Dedifferentiated amniotic fluid mesenchymal stem cell (primary cell): ENCODE measurements around the gene CHIA.
"Not testable (repeated sequence)": the region's sequence is repeated elsewhere in the genome, so short reads cannot be mapped to it uniquely, and the experiment has no call there.

Source experiments
- DNase-seq: peaks from one replicate; pipeline ENCODE4 v3.0.0-alpha.2; 2016; ENCODE audit errors: extremely low spot score

CHIA gene

DNA sequence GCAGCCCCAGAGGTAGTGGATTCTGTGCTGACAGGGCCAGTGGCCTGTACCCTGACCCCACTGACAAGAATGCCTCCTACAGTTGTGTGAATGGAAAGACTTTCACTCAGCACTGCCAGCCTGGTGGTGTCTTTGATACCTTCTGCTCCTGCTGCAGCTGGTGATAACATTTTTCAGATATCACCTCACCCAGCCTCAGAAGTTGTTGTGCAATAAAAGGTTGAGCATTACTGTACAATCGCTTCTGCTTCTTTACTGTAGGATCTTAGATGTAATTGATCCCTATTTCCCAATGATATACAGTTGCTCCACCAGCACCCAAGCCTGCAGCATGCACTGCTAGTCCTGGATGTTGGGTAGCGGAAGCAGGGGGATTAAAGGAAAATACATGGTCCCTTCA lies 4.8 kb upstream of the CHIA start:
- DNase-seq: no peak

DNA sequence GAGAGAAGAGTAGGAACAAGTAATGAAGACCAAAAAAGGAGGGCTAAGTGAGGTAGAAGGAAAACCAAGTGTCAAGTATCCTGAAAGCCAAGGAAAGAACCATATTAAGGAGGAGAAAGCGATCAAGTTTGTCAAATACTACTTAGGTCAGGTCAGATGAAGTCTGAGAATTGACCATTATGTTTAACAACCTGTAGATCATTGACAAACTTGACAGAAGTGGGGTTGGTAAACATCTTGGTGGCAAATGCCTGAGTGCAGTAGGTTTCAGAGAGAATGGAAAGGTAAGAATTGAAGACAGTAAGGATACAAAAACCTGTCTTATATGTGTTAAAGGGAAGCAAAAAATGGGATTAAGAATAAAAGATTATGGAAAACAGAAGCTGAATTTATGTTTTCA lies 3.7 kb upstream of the CHIA start:
- DNase-seq: no peak

DNA sequence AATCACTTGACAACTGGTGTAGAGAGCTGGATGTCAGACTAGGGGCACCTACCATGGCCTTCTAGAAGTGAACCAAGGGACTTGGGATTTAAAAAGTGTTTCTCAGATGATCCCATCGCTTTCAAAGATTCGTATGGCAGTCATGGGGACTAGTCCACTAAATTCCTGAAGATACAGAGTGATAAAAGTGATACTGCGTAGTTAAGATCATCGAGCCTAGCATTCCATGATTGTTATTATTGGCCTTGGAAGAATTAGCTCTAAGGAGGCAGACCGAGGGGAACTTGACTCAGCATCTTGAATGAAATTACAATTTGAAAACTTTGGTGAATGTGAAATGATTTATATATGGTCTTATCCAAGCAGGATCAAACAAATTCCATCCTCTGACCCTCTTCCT lies 1.3 kb upstream of the CHIA start:
- DNase-seq: no peak

DNA sequence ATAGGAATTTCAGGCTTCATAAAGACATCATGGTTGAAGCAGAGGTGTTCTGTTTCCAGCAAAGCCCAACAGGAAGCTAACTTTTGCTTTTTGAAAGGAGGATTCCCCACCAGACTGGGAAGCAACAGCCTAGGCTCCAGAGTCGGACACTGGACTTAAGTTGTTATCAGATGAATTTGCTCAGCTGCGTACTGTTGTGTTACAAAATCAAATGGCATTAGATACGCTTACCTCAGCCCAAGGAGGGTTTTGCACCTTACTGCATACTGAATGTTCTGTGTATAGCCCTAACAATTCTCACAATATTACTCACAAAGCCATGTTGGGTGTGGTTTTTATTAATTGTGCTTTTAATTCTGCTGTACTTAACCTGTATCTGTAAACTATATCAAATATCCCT lies 547 bp upstream of the CHIA start:
- no peak for DNase-seq

DNA sequence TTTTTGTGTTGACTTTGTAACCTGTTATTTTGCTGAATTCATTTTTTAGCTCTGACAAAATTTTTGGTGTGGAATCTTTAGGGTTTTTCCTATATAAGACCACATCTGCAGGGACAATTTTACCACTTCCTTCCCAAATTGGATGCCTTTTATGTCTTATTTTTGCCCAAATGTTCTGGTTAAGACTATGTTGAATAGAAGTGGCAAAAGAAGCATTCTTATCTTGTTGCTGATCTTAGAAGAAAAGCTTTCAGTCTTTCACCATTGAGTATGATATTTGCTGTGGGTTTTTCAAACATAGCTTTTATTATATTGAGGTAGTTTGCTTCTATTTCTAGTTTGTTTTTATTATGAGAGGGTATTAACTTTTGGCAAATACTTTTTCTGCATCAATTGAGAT lies 3.7 kb downstream of the CHIA start:
- no peak for DNase-seq

DNA sequence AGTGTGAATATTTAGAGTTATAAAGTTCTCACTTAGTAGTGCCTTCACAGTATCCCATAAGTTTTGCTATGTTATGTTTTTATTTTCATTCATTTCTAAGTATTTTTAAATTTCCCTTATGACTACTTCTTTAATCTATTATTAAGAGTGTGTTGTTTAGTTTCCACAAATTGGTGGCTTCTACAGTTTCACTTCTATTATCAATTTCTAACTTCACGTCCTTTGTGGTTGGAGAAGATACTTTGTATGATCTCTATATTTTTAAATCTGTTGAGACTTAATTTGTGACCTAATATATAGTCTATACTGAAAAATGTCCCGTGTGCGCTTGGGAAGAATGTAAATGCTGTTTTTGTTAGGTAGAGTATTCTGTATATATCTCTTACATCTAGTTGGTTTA lies 11.7 kb downstream of the CHIA start:
- DNase-seq: no peak

DNA sequence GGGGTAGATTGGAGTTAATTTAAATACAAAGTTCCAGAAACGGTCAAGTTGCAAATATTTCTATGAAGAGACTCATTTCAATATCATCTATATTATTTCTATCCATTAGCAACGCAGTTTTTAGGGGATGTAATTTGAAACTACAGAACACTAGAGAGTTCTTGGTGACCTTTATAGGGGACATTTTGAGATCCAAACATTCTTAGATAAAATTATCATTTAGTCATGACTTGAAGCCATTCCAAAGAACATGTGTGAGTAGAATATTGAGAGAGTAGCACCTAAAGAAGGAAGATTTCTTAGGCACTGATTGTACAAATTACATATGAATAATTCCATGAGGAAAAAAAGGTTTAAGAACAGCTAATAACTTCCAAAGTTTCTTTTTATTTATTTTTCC lies 19.0 kb downstream of the CHIA start:
- no peak for DNase-seq

DNA sequence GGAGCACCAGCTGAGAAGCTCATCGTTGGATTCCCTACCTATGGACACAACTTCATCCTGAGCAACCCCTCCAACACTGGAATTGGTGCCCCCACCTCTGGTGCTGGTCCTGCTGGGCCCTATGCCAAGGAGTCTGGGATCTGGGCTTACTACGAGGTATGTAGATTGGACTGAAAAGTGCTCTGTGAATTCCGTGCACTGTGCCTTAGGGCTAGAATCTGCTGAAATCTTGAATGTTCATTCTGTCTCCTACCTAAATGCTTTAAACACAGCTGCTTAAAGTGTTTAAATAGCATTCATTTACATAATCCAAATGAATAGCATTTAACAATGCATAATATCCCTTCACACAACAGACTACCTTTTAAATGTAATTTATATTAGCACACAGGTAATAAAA lies 27.9 kb downstream of the CHIA start:
- no peak for DNase-seq

DNA sequence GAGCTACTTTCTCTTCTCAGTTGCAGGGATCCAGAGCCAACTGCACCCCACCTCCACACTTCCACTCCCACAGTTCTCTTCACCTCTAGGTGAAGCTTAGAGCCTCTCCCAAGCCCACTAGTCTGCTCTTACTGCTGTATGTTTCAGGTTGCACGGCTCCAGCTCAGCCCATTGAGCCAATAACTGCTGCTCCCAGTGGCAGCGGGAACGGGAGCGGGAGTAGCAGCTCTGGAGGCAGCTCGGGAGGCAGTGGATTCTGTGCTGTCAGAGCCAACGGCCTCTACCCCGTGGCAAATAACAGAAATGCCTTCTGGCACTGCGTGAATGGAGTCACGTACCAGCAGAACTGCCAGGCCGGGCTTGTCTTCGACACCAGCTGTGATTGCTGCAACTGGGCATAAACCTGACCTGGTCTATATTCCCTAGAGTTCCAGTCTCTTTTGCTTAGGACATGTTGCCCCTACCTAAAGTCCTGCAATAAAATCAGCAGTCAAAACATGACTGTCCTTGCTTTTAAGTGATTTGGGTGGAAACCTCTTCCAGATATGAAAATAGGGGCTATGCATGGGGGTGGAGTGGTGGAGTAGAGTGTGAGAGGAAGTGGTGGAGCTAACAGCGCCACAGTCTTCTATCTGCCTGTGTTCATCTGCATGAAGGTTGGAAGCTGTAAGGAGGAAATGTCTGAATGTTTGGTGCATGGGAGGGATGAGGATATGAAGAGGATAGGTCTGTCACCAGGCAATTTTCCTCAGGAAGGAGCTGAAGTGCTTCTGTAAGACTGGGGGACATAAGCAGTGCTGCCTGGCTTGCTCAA lies 29.6 kb downstream of the CHIA start:
- DNase-seq: no peak

DNA sequence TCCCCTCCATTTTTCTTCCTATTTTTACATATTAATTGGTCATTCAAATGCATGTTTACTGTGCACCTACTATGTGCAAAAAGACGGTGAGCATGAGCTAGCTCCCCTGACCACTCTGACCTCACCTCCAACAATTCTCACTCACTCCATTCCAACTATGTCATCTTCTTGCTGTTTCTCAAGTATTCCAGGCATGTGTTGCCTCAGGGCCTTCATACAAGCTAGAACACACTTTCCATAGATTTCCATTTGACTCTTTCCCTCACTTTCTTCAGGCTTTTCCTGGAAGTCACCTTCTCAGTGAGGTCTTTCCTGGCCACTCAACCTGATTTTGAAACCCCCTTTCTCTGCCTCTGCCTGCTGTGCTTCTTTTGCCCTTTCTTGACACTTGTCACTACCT lies 32.6 kb downstream of the CHIA start:
- DNase-seq: no peak

DNA sequence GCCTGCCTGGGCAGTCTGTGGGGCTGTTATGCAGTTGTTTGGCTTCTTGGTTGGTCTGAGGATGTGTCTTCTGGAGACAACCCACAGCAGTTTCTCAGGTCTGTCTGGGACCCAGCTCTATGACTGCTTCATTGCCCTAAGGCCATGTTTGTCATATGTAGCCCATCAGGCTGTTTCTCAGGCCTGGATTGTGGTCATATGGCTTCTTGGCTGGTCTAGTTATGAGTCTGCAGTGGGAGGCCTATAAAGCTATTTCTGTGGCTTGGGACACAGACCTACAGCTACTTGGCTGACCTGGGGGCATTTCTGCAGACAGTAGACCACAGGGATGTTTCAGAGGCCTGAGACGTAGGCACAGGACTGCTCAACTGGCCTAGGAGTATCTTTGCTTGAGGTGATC lies 41.5 kb downstream of the CHIA start:
- DNase-seq: no peak

DNA sequence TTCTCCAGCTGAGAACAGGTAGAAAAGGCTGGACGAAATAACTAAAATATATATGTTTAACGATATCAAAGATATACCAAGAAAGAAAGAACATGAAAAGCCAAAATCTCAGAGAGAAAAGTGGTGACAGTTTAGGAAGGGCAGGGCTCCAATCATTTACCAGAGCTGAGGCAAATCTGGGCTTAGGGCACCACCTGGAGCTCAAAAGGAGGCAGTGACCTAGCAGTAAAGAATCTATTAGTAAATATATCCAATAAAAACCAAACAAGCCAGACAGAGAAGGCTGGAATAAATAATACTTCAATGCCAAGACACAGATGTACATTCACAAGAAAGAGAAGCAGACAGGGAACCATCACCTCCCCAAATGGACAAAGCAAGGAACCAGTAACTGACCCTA lies 43.5 kb downstream of the CHIA start:
- no peak for DNase-seq

DNA sequence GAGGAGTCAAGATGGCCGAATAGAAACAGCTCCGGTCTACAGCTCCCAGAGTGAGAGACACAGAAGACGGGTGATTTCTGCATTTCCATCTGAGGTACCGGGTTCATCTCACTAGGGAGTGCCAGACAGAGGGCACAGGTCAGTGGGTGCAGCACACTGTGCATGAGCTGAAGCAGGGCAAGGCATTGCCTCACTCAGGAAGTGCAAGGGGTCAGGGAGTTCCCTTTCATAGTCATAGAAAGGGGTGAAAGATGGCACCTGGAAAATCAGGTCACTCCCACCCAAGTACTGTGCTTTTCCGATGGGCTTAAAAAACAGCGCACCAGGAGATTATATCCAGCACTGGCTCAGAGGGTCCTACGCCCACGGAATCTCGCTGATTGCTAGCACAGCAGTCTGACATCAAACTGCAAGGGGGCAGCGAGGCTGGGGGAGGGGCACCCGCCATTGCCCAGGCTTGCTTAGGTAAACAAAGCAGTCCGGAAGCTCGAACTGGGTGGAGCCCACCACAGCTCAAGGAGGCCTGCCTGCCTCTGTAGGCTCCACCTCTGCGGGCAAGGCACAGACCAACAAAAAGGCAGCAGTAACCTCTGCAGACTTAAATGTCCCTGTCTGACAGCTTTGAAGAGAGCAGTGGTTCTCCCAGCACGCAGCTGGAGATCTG lies 44.7 kb downstream of the CHIA start:
- DNase-seq: not testable (repeated sequence)

DNA sequence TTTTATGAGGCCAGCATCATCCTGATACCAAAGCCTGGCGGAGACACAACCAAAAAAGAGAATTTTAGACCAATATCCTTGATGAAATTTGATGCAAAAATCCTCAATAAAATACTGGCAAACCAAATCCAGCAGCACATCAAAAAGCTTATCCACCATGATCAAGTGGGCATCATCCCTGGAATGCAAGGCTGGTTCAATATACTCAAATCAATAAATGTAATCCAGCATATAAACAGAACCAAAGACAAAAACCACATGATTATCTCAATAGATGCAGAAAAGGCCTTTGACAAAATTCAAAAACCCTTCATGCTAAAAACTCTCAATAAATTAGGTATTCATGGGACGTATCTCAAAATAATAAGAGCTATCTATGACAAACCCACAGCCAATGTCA lies 48.2 kb downstream of the CHIA start:
- not testable (repeated sequence) for DNase-seq

DNA sequence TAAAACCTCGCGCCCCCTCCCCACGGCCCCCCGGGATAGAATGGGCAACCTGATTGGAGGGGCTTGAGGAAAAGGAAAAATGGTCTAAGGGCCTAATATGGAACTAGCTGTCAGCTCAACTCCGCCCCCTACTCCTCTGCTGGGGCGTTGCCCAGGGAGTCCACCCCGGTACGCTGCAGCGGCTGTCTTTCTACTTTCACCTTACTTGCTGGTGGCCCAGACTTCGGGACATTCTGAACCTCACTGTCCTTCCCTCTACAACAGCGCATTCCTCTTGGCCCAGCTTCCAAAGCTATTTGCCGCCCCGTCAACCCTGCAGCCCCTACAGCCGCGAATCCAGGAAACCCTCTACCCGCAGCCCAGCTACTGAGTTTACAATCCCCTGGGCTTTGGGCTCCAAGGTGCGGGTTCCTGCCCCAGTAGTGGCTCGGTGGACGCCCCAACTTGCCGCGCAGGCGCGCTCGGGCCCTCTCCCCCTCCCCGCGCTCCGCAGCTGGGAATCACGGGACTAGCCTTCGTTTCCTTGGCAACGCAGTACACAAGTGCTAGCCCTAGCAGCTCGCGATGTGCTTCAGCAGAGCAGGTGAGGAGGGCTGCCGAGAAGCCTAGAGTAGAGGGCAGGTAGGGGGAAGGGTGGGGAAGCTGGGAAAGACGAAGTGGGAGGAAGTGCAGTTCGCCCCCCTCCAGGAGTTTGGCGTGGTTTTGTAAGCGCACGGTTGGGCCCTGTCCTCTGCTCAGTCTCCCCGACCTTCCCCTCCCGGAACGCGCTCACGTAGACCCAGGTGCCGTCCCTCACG lies 55.6 kb downstream of the CHIA start:
- DNase-seq: peak; percentile 69

DNA sequence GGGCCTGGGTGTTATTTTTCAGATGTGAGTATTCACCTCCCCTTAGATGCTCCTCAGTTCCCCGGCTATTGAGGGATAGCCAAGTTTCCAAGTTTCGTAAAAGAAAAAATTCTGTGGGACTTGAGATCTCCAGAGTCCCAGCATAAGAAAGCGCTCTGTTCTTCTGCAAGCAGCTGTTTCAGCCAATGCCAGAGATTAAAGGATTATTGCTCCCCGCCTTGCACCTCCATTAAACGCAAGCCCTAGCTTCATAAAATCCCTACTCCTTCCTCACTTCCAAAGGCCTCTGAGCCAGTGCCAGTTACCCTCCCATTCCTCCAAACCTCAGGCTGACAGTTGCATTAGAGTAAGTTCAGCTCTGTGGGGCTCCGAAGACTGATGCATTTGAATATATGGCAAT lies 56.4 kb downstream of the CHIA start:
- DNase-seq: no peak

DNA sequence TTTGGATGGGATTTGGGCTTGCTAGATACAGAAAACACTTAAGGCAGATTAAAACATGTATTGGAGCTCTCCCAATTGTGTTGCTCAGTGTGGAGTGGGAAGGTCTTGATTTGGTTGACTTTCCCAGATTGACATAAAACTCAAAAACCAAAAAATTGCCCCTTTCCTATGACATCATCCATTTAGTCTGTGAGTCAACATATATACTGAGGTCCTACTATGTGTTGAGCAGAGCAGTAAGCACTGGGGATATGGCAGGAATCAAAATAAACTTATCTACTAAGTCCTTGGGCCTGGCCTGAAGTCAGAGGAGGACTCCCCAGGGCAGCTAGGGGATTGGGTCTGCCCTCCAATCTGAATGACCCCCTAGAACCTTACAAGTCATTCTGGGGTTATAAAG lies 61.0 kb downstream of the CHIA start:
- DNase-seq: no peak

DNA sequence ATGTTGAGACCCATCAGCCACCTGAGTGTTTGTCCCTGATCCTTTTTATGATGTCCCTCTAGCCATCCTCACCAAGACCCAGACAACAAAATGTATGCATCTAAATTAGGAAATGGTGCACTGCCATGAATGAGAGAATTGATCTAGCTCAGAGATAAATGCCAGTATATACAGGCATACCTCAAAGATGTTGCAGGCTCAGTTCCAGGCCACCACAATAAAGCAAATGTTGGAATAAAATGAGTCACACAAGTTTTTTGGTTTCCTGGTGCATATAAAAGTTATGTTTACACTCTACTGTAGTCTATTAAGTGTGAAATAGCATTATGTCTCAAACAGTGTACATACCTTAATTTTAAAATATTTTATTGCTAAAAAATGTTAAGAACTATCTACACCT lies 63.9 kb downstream of the CHIA start:
- DNase-seq: no peak

DNA sequence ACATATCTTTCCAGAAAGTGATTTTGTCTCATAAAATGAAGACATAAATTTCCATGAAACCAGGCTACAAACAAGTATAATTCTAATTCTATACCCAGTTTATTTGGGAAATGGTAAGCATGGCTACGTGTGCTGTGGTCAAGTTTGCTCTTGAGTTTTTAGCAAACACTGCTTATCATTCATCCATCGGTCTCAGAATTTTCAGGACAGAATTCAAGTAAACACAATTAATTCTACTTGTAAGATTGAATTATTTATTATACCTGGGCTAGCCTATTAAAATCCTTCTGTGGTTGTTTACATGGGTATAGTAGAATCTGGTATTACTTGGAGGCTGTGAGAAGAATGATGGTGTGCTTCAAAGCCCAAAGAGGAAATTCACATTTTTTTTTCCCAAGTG lies 68.3 kb downstream of the CHIA start:
- no peak for DNase-seq

DNA sequence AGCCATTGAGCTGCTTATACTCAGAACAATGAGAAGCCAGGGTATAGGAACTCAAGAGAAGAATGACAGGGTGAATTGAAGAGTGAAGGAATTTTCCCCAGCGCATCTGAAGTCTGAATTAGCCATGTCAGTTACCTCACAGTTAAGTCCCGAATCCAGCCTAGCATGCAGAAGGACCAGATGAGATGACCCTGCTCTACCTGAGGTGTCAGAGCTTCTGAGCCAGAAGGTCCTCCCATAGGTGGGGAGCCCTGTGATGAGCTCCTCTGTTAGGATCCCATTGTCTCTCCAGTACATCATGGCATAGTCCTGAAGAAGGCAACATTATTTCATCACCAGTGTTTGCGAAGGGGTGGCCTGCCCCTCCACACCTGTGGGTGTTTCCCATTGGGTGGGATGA lies 68.7 kb downstream of the CHIA start:
- DNase-seq: no peak

DNA sequence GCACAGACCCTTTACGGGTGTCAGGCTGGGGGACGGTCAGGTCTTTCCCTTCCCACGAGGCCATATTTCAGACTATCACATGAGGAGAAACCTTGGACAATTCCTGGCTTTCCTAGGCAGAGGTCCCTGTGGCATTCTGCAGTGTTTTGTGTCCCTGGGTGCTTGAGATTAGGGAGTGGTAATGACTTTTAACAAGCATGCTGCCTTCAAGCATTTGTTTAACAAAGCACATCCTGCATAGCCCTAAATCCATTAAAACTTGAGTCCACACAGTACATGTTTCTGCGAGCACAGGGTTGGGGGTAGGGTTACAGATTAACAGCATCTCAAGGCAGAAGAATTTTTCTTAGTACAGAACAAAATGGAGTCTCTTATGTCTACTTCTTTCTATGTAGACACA lies 69.6 kb downstream of the CHIA start:
- DNase-seq: not testable (repeated sequence)

DNA sequence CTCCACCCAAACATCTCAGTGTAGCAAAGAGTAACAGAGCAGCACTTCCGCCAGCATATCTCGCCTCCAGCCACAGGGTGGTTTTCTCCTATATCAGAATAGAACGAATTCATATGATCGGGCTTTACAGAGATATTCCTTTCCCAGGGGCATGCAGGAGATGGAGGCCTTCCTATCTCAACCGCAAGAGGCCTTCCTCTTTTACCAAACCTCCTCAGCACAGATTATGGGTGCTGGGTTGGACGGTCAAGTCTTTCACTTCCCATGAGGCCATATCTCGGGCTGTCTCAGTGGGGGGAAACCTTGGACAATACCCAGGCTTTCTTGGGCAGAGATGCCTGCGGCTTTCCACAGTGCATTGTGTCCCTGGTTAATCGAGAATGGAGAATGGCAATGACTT lies 71.1 kb downstream of the CHIA start:
- DNase-seq: no peak

DNA sequence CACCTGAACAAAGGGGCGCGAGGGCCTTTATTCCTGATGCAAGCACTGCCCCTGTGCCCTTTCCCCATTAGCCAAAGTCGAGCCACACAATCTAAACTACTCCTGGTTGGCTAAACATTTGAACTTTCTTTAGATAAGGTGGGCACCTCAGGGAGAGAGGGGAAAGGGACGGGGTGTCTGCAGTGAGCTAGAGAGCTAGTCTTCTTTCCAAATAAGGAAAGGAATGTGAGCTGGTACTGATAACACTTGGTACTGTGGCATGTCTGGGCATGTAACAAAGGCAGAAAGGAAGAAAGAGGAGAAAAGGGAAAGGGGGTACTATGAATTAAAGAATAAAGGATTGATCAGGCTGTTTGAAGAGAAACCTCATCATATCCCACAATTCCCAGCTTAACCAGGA lies 74.0 kb downstream of the CHIA start:
- no peak for DNase-seq
